HEK293T (cell line): Measurements from ENCODE around the gene RABGAP1L.
"Not testable (repeated sequence)": the region's sequence is repeated elsewhere in the genome, so short reads cannot be mapped to it uniquely, and the experiment has no call there.

Source experiments
- CTCF ChIA-PET: fragments of 350-600 bp; formaldehyde crosslinking; extraction: SDS; loops from one replicate; lab custom pipeline; 2021; ENCODE audit warnings: antibody characterized with exemption, inconsistent platforms; lab: Yijun Ruan, JAX
- POLR2A ChIA-PET: fragments of 350-600 bp; formaldehyde crosslinking; extraction: SDS; loops from one replicate; lab custom pipeline; 2020; ENCODE audit warnings: antibody characterized with exemption, inconsistent platforms; lab: Yijun Ruan, JAX
- DNase-seq: peaks from one replicate; pipeline ENCODE4 v3.0.0; 2012; ENCODE audit warnings: mixed read lengths; ENCODE audit errors: extremely low spot score
- ARNT ChIP-seq: fragments of 450-650 bp; IDR thresholded peaks from 2 replicates; pipeline ENCODE4 v1.6.1; 2017; ENCODE audit warnings: mild to moderate bottlenecking
- BHLHE40 ChIP-seq: fragments of 450-650 bp; IDR thresholded peaks from 2 replicates; pipeline ENCODE4 v1.6.1; 2016; ENCODE audit warnings: mild to moderate bottlenecking, moderate library complexity, borderline replicate concordance
- CTBP1 ChIP-seq: fragments of 450-650 bp; IDR thresholded peaks from 2 replicates; pipeline ENCODE4 v1.6.1; 2016; ENCODE audit warnings: borderline replicate concordance
- ELF4 ChIP-seq: fragments of 450-650 bp; IDR thresholded peaks from 2 replicates; pipeline ENCODE4 v1.6.1; 2017; ENCODE audit warnings: antibody characterized with exemption
- FOXA1 ChIP-seq: fragments of 450-650 bp; IDR thresholded peaks from 2 replicates; pipeline ENCODE4 v1.6.1; 2016; ENCODE audit warnings: mild to moderate bottlenecking
- FOXK2 ChIP-seq: fragments of 450-650 bp; IDR thresholded peaks from 2 replicates; pipeline ENCODE4 v1.6.1; 2016; ENCODE audit warnings: mild to moderate bottlenecking
- FOXM1 ChIP-seq: fragments of 450-650 bp; IDR thresholded peaks from 2 replicates; pipeline ENCODE4 v1.6.1; 2017; ENCODE audit warnings: mild to moderate bottlenecking, borderline replicate concordance
- HDGF ChIP-seq: fragments of 450-650 bp; IDR thresholded peaks from 2 replicates; pipeline ENCODE4 v1.6.1; 2017; ENCODE audit warnings: antibody characterized with exemption, borderline replicate concordance
- L3MBTL2 ChIP-seq: fragments of 450-650 bp; conservative IDR thresholded peaks from 2 replicates; pipeline ENCODE4 v1.6.1; 2016; ENCODE audit warnings: mild to moderate bottlenecking
- LEF1 ChIP-seq: fragments of 450-650 bp; IDR thresholded peaks from 2 replicates; pipeline ENCODE4 v1.6.1; 2017; ENCODE audit warnings: mild to moderate bottlenecking, borderline replicate concordance
- NFRKB ChIP-seq: fragments of 450-650 bp; IDR thresholded peaks from 2 replicates; pipeline ENCODE4 v1.6.1; 2016; ENCODE audit warnings: mild to moderate bottlenecking, moderate library complexity
- SP1 ChIP-seq: fragments of 450-650 bp; IDR thresholded peaks from 2 replicates; pipeline ENCODE4 v1.6.1; 2017
- SUZ12 ChIP-seq: fragments of 450-650 bp; IDR thresholded peaks from 2 replicates; pipeline ENCODE4 v1.6.1; 2016; ENCODE audit warnings: mild to moderate bottlenecking
- TARDBP ChIP-seq: fragments of 450-650 bp; IDR thresholded peaks from 2 replicates; pipeline ENCODE4 v1.6.1; 2016
- ZNF384 ChIP-seq: fragments of 450-650 bp; IDR thresholded peaks from 2 replicates; pipeline ENCODE4 v1.6.1; 2016
- TF ChIP-seq, protein P1 (sequence below): fragments of 450-650 bp; IDR thresholded peaks from 2 replicates; pipeline ENCODE4 v1.6.1; 2016

Gene RABGAP1L

DNA sequence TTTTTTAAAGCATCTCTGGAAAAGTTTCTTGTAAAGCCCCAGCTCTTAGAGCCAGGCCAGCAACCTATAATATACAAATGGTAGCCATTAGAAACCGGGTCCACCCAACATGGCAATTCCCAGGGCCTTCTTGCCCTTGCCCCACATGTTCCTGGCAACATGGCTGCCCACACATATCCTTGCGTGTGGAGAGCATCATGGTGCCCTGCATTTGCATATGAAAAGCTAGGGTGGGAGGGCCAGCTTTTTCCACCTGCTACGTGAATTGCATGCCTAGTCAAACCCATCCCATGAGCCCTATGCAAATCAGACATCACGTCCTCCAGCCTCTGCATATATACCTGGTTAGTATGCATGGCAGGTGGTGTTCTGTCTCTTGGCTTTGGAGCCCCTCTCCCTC lies 88.2 kb downstream of the RABGAP1L start:
- DNase-seq = no peak
- ChIA-PET CTCF (no interaction called here), POLR2A (no interaction called here)

DNA sequence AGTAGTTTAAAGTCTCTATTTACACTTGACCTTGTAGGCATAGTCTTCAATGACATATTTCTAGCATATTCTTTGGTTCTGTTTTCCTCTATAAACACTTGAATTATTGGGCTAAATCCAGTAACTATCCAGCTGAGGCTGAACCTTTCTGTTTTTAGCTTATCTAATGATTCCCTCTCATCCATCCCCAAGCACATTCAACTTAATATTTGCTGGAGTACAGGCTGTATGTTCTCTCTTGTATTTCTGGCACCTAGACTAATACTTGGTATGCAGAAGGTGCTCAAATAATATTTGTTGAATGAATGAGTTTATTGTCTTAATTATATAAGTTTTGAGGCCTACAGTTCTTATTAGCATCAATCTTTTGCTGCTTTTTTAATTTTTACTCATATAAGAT lies 88.7 kb downstream of the RABGAP1L start:
- DNase-seq = no peak
- no peak for TF ChIP-seq SP1
- TF ChIP-seq ZNF384 = no peak
- TF ChIP-seq BHLHE40 = no peak
- TF ChIP-seq L3MBTL2 = no peak
- ChIA-PET POLR2A (no interaction called here), CTCF (no interaction called here)

More for the DNA sequence above, 88.2 kb downstream of the RABGAP1L start:
- TF ChIP-seq CTBP1 = no peak
- no peak for TF ChIP-seq FOXA1
- no peak for TF ChIP-seq SUZ12
- TF ChIP-seq HDGF = no peak
- no peak for TF ChIP-seq TARDBP
- no peak for TF ChIP-seq L3MBTL2
- no peak for TF ChIP-seq BHLHE40

DNA sequence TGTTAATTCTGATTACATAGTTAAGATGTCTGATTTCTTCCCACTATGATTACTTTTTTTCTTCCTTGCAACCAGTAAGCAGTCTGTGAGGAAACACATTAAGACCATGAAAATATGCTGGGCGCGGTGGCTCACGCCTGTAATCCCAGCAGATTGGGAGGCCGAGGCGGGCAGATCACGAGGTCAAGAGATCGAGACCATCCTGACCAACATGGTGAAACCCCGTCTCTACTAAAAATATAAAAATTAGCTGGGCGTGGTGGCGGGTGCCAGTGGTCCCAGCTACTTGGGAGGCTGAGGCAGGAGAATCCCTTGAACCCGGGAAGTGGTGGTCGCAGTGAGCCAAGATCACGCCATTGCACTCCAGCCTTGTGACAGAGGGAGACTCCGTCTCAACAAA lies 97.1 kb downstream of the RABGAP1L start:
- CTCF ChIA-PET, POLR2A ChIA-PET, DNase-seq: not testable (repeated sequence)

DNA sequence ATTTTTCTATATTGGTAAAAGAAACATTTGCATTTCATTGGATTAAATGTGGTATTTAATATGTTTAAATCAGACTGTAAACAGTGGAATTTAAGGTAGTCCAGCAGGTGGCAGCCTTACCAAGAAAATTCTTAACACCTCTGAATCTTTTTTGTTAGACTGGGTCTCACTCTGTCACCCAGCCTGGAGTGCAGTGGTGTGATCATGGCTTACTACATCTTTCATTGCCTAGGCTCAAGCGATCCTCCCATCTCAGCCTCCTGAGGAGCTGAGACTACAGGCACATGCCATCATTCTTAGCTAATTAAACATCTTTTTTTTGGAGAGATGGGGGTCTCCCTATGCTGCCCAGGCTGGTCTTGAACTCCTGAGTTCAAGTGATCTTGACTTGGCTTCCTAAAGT lies 98.8 kb downstream of the RABGAP1L start:
- no peak for TF ChIP-seq FOXM1
- no peak for TF ChIP-seq FOXK2
- no peak for TF ChIP-seq L3MBTL2
- TF ChIP-seq ELF4 = no peak
- no peak for TF ChIP-seq CTBP1
- no peak for TF ChIP-seq NFRKB
- no peak for TF ChIP-seq SP1
- no peak for TF ChIP-seq FOXA1
- TF ChIP-seq BHLHE40 = no peak
- TF ChIP-seq ZNF384 = no peak
- no peak for TF ChIP-seq SUZ12
- no peak for TF ChIP-seq TARDBP
- TF ChIP-seq, protein P1, sequence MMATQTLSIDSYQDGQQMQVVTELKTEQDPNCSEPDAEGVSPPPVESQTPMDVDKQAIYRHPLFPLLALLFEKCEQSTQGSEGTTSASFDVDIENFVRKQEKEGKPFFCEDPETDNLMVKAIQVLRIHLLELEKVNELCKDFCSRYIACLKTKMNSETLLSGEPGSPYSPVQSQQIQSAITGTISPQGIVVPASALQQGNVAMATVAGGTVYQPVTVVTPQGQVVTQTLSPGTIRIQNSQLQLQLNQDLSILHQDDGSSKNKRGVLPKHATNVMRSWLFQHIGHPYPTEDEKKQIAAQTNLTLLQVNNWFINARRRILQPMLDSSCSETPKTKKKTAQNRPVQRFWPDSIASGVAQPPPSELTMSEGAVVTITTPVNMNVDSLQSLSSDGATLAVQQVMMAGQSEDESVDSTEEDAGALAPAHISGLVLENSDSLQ = no peak
- TF ChIP-seq ARNT = no peak
- TF ChIP-seq LEF1 = no peak
- TF ChIP-seq HDGF = no peak
- CTCF ChIA-PET = interaction anchor here (1.3 kb wide), 1 partner anchor 11 kb away, joined by 3 read pairs; no protein-coding TSS in a partner anchor

DNA sequence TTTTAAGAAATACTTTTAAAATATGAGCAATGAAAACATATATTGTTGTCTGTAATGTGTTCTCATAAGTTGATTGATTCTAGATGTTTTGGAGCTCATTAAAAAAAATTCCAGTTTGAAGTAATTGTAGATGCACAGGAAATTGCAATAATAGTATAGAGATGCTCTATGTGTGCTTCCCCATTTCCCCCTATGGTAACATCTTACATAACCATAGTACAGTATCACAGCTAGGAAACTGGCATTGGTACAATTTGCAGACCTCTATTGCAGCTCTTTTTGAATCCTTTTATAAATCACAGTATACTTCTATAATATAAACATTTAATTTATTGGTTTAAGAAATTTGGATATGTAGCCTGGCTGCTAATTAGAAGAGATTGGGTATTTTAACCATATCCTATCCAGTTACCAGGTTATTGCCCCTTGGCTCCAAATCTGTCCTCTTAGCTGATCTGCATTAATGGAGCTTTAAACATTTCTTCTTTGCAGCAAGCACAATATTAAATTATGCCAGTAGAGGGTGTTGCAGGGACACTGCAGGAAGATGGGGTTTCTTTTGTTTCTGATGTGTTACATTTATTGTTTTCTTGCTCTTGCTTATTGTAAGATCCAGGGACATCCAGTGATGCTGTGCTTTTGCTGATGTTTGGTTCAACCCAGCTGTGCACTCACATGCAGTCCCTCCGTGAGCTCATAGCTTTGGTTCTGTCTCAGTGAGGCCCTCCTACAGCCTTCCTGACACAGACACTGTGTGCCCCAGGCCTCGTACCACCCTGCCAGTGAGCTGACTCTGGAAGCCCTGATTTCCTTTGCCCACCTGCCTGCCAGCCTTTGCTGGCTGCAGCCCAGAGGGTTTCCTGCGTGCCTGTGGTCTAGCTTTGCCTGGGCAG lies 103.3 kb downstream of the RABGAP1L start:
- no peak for TF ChIP-seq CTBP1
- TF ChIP-seq, protein P1 = no peak
- no peak for TF ChIP-seq FOXA1
- no peak for TF ChIP-seq L3MBTL2
- no peak for TF ChIP-seq SP1
- ChIA-PET CTCF (interaction anchor here (0.6 to 1.3 kb wide), 22 partner anchors 8 to 959 kb away, joined by 3 to 8 read pairs (median 4); partner anchors contain the start of gene SLC9C2), POLR2A (no interaction called here)
- peak; percentile 56 for DNase-seq

More for the DNA sequence above, 98.8 kb downstream of the RABGAP1L start:
- POLR2A ChIA-PET = no interaction called here
- peak; percentile 22 for DNase-seq

DNA sequence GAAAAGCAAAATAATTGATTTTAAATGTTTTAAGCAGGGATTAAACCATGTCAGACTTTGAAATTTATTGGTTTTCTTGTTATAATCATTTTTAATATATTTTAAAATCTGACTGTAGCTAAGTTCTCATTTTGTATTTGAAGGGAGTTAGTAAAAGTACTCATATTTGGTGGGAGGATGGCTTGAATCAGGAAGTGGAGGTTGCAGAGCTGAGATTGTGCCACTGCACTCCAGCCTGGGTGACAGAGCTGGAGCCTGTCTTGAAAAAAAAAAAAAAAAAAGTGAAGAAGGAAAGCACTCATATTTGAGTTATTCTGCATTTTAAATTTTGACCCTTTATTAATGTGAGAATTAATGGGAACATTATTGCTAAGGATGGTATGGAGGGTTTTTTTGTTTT lies 106.0 kb downstream of the RABGAP1L start:
- POLR2A ChIA-PET = no interaction called here
- CTCF ChIA-PET = no interaction called here
- no peak for DNase-seq
- TF ChIP-seq SP1 (no peak), TARDBP (no peak), ZNF384 (no peak), SUZ12 (no peak), LEF1 (no peak)

DNA sequence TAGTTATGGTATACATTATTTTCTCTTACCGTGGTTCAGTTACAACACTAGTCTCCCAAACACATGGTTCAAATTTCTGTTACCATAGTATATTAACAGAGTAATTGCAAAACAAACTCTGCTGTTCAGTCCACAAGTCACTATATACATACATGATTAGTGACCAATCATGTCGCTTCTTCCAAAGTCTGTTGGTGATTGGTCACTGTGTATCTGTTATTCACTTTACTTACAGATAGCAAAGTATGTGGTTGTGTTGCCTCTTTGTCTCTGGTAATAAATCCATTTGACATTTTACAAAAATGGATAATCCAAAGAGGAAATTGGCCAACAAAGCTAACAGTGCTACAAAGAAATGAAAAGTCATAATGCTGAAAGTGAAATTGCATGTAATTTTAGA lies 107.2 kb downstream of the RABGAP1L start:
- no peak for DNase-seq
- ChIA-PET CTCF (no interaction called here), POLR2A (no interaction called here)
- TF ChIP-seq NFRKB (no peak), BHLHE40 (no peak), LEF1 (no peak), L3MBTL2 (no peak), SUZ12 (no peak), TARDBP (no peak), SP1 (no peak), FOXM1 (no peak)
